H1 (cell line): ENCODE data around the gene RBFOX1. TPM values are rescaled to one million over a fixed set of nuclear protein-coding genes. Genes with fewer than 3 reads are reported as not detected.

ENCODE experiments used
- EGR1 ChIP-seq: IDR thresholded peaks from 2 replicates; pipeline ENCODE4 v1.6.1; 2011; ENCODE audit warnings: low read depth, low read length, borderline replicate concordance
- polyA plus RNA-seq, 7 experiments: library from polyadenylated mRNA; depleted of rRNA in 3 of 7; stranded (reverse) in 5 of 7; unstranded in 2 of 7; fragments of >200 nt in 5 of 7; fragments of 200-250 nt in 2 of 7; gene quantifications; 1 replicate in 5 of 7; 2 replicates in 1 of 7; 4 replicates in 1 of 7; pipeline versions ENCODE4 v1.2.1 to v1.2.3, GENCODE V29; 2011 to 2013; ENCODE audit warnings: missing spikeins in 2 of 7, mixed read lengths in 2 of 7
- total RNA-seq: library from RNA; stranded (reverse); fragmentation: NEBNext Ultra II Directional; extraction: Animal tissue kit (Norgen Biotek cat#: 25700); gene quantifications from 2 replicates; pipeline ENCODE4 v1.2.1, GENCODE V29; 2021

Gene RBFOX1
- total and polyA plus RNA-seq, 2 of the 8 experiments (the other 6 are each of a cell fraction or from before 2014, with no cell fraction given): 1.7 to 2.8 TPM

DNA sequence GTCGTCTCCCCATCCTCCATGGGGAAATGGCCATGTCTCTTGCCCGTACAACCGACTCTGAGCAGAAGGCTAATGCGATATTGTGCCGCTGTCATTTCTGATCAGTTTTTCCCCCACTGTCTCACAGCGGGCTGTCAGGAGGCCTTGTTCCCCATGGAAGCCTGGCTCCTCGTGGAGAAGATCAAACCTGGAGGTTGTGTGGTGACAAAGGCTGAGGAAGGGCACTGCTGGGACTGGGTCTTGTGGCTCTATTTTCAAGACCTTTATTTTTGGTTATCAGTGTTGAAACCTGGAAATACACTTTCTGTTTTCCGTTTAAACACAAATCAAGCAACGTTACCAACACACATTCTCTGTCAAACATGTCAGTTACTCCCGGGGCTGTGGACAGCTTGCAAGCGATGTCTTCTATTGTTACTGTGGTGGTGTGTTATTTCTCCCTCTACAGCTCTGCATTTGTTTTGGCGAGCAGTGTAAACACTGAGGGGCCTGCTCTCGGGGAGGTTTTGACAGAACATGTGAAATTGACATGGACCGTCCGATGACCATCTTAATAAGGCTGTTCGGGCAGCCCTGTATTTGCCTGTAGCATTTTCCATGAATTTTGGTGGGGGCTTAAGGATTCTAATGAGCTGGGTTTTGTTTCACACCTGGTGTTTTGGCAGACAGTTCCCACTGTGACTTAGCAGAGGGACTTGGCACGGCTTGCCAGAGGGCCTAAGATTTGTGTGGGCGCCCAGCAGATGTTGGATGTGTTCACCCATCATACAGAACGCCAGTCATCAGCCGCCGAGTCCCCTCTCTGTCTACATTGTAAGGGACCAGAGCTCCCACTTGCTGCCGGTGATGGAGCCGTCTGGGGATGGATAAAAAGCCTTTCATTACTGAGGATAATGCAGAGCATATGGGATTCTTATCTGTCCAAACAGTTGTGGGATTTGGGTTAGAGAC is 12.5 kb downstream of the RBFOX1 start (continued):
- no peak for TF ChIP-seq EGR1
